ENCODE measurements around the gene SAMD11.
"Not testable (repeated sequence)": the region's sequence is repeated elsewhere in the genome, so short reads cannot be mapped to it uniquely, and the experiment has no call there.

The SAMD11 gene

GRCh38 chr1:946811-947210 is 23.1 kb downstream of the SAMD11 start:
- not testable (repeated sequence) for DNase-seq

GRCh38 chr1:947958-948357 is 24.2 kb downstream of the SAMD11 start:
- no peak for DNase-seq

DNA sequence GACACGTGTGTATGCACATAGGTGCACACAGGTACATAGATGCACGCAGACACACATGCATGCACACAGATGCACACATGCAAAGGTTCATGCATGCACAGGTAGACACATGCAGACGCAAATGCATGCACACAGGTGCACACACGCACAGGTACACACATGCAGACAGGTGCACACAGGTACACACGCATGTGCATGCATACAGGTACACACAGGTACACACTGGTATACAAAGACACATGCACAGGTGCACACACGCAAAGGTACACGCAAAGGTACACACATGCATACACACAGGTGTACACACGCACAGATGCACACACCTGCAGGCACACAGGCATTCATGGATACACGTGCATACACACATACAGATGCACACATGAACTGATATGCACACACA is 26.5 kb downstream of the SAMD11 start:
- DNase-seq, result no peak

DNA sequence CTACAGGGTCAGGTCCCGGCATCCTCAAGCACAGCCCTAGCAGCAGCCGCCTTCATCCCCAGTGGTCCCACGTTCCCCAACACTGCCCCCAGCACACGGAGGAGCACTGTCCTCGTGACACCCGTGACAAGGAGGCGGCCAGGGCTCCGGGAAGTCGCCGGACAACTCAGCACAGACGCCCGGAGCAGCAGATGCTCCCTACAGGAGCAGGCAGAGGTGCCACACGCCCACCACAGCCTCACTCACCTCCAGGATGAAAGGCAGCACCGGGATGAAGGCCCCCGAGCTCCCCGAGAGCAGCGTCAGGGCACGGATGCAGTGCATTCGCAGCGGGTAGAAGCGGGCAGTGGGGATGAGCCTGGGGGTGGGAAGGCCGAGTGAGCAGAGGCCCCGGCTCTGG is 27.2 kb downstream of the SAMD11 start:
- no peak for DNase-seq

DNA sequence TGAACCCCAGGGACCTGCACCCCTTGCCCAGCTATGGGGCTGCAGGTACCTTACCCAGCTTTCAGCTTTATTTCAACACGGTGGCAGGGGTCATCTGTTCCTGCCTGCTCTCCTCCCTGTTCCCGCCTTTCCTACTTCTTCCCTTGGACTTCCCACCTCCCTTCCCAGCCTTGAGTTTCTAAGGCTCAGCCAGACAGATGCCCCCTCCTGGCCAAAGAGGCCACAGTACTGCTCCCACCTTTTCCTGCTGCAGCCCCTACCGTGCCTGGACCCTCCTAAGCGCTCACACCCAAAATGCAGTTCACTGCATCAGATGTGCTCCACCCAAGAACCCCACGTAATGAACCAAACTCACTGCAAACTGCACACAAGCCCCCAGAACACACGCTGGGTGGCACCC is 27.6 kb downstream of the SAMD11 start:
- DNase-seq, result no peak

- DNase-seq, result no peak
Measured at GRCh38 chr1:952201-952600, 28.5 kb downstream of the SAMD11 start.

DNA sequence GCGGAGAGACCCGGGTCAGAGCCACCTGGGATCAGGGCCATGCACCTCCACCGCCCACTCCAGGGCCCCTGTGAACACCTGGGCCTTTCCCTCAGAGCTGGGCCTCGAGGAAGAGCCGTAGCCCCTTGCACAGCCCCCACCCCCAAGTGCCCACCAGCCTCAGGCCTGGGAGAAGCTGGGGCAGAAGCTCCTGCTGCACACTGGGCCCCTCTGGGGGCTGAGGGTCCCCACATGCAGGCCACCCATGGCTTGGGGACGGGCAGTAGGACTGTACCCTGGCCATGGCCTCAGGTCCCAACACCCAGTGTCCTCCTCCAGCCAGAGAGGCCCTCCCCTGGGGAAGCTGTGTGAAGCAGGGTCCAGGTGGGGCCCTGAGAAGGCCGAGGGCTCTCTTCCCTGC is 28.9 kb downstream of the SAMD11 start:
- no peak for DNase-seq

DNA sequence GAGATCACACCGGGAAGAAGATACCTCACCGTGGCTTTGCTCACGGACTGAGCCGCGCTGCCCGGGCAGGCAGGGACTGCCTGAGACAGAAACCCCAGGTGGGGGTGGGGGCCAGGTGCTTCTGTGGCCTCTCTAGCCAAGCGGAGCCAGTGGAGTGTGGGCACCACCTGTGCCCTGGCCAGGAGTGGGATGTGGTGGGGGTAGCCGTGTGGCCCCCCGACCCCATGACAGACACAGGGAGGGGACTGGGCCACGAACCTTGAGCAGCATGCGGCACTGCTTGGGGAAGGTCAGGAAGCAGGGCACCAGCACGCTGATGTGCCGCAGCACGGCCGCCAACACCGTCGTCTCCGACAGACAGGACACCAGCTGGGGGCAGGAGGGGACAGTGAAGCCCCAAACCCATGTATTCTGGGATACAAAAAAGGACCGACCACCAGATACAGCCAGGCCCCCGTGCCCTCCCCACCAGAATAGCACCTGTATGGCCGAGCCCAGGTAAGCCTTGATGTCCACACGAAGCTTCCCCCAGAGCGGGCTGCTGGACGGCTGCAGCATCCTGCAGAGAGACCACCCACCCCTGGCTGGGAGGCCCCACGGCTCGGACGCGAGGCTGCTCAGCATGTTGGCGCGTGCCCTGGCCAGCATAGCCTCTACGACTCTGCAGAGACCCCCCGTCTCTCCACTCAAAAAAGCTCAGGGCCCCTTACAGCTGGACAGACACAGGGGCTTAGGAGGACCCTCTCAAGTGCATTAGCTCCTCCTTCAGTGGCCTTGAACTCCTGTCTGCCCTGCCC is 30.0 kb downstream of the SAMD11 start:
- DNase-seq, result no peak

- DNase-seq, result no peak
Measured at GRCh38 chr1:954927-955326, 31.2 kb downstream of the SAMD11 start.

GRCh38 chr1:955474-955873 is 31.8 kb downstream of the SAMD11 start:
- DNase-seq, result no peak

DNA sequence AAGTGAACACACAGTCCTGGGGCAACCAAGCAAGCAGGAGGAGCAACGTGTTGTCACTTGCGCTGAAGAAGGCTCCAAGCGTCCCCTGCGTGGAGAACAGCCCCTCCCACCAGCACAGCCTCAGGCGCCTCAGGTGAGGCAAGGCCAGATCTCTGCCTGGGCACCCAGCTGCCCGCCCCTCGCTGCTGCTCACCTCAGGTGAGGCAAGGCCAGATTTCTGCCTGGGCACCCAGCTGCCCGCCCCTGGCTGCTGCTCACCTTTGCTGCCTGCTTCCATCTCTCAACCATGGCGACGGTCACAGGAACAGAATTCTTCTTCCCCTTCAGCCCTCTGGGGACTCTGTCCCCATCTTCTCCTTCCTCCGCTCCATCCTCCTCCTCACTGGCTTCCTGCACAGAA is 32.9 kb downstream of the SAMD11 start:
- DNase-seq, result no peak

- peak; percentile 61 for DNase-seq
Measured at GRCh38 chr1:958823-959730, 35.4 kb downstream of the SAMD11 start, which contains the start of gene NOC2L. TSS of gene NOC2L (minus strand) at chr1:959256. CDS start at chr1:959240, 16 bp downstream.

DNA sequence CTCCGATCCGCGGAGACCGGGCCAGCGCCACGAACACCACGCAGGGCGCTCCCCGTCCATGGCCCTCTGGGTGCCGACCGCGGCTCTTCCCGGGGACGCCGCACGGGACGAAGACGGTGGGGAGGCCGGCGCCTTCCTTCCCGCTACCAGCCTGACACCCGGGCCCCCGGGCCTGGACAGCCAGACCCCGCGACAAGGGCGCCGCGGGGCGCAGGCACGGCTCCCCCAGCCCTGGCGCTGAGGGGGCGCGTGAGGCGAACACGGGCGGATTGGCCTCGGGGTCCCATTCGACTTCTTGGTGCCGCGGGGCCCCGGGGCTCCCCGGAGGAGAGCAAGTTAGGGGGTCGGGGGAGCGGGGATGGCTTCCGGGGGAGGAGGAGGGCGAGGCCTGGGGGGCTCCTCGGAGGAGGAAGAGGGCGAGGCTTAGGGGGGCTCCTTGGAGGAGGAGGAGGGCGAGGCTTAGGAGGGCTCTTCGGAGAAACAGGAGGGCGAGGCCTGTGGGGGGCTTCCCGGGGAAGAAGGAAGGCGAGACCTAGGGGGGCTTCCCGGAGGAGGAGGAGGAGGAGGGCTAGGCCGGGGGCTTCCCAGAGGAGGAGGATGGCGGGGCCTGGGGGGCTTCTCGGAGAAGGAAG is 36.1 kb downstream of the SAMD11 start:
- no peak for DNase-seq

GRCh38 chr1:960363-961131 is 36.8 kb downstream of the SAMD11 start, which contains the start of gene KLHL17:
TSS of gene KLHL17 (plus strand) at chr1:960584. CDS start at chr1:960694, 110 bp downstream.
- DNase-seq, result no peak

DNA sequence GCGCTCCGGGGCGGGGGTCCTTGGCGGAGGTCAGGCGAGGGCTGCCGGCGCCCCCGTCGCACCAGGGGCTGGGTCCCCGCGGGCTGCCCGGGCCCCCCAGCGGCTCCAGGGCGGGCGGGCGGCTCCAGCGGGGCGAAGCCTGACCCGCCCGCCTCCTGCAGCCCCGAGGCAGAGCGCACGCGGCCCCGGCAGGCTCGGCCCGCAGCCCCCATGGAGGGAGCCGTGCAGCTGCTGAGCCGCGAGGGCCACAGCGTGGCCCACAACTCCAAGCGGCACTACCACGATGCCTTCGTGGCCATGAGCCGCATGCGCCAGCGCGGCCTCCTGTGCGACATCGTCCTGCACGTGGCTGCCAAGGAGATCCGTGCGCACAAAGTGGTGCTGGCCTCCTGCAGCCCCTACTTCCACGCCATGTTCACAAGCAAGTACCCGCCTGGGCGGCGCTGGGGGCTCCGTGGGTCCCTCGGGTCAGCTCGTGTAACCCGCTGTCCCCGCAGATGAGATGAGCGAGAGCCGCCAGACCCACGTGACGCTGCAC is 37.5 kb downstream of the SAMD11 start:
- no peak for DNase-seq

DNA sequence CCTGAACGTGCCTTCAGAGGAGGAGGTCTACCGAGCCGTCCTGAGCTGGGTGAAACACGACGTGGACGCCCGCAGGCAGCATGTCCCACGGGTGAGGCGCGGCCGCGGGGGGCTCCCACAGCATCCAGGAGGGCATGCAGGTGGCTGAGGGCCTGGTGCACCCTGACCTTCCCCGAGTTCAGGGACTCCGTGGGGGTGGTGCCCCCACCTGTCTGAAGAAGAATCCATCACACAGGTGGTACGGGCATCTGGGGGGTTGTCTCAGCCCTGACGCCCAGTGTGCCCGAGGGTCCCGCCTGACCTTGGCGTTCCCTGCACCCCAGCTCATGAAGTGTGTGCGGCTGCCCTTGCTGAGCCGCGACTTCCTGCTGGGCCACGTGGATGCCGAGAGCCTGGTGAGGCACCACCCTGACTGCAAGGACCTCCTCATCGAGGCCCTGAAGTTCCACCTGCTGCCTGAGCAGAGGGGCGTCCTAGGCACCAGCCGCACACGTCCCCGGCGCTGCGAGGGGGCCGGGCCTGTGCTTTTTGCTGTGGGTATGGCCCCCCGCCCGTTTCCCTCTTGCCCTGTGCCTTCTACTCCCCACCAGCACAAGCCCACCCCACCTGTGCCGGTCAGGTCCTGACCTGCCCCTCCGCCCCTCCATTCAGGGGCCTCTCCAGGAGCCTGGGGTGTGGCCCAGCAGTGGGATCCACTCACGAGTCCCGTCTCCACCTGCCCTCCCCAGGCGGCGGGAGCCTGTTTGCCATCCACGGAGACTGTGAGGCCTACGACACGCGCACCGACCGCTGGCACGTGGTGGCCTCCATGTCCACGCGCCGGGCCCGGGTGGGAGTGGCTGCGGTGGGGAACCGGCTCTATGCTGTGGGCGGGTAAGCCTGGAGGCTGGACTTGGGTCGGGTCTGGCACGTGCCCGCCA is 38.9 kb downstream of the SAMD11 start:
- no peak for DNase-seq

- DNase-seq, result no peak
Measured at GRCh38 chr1:963301-963651, 39.6 kb downstream of the SAMD11 start.

GRCh38 chr1:963746-964525 is 40.2 kb downstream of the SAMD11 start:
- no peak for DNase-seq

GRCh38 chr1:964691-965525 is 41.2 kb downstream of the SAMD11 start:
- DNase-seq, result no peak
